HG03103 (cell line): ENCODE data around the gene C1QL4.
"Not testable (repeated sequence)": the region's sequence is repeated elsewhere in the genome, so short reads cannot be mapped to it uniquely, and the experiment has no call there.

ENCODE experiments used
- ATAC-seq: cut with Tn5 transposase; IDR thresholded peaks from one replicate; pipeline ENCODE4 v1.9.1; 2021; ENCODE audit warnings: low read depth; ENCODE audit not compliant: unreplicated experiment

The C1QL4 gene

GRCh38 chr12:49283541-49284429 lies 53.2 kb downstream of the C1QL4 start:
- ATAC-seq: no peak

- ATAC-seq: not testable (repeated sequence)
Observed at GRCh38 chr12:49282740-49283375, 54.1 kb downstream of the C1QL4 start.
